Activated gamma-delta T cell treated with anti-CD3 and anti-CD28 coated beads, Interleukin-2, amount 50 U/mL, for 16 hours (primary cell): Measurements from ENCODE around the gene SDSL.

Experiments
- DNase-seq: peaks from one replicate; pipeline ENCODE4 v3.0.0-alpha.2; 2020; ENCODE audit warnings: low read depth

The SDSL gene

DNA sequence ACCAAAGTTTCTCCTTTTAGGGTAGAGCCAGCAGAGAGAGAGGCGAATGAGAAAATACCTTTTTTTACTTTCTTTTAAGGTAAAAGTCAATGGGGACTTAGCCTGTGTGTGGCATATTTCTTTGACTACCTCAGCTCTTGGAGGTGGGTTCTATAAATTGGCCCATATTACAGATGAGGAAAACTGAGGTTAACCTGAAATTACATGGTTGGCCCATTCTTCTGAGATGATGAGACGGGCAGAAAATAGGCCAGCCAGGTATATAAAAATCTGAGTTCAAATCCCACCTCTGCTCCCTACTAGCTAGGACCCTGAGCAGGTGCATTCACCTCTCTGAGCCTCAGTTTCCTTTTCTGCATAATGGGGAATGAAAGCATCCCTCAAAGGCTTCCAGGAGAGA lies 27.1 kb downstream of the SDSL start:
- DNase-seq, result no peak

GRCh38 chr12:113449839-113450238 lies 27.7 kb downstream of the SDSL start:
- DNase-seq, result no peak

- DNase-seq, result no peak
These were observed 30.3 kb downstream of the SDSL start for GRCh38 chr12:113452458-113452857.

DNA sequence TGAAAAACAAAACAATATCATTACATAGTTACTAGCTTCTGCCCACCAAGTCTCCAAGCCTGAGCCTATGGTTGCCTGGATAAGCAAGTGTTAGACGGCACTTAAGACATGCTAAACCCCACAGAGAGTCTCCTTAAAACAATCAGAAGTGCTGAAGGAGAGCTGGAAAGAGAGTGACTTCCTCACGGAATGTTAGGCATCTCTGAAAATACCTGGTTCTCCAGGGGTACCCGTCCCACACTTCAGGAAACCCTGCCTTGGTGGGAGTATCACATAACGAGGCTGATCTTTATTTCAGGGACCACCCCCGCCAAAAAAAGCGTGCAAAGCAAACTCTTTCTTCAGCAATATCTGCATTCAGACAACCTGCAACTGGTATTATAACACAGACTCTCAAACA lies 31.1 kb downstream of the SDSL start:
- DNase-seq, result no peak

DNA sequence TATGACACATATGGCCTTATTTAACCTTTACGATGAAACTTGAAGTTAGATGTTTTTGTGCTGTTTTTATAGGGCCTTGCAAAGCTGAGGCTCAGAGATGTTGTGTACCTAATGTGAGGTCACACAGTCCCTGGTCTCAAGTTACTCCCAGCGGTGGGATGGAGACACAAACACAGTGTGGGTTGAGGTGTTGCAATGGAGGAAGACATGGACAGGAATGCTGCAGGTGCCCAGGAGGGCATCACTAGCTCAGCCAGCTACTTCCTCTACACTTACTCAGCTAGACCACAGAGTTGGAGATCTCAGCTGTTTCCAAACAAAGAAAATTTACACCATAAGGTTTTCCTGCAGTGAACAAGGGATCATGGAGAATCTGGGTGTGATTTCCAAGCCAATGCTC lies 34.0 kb downstream of the SDSL start:
- DNase-seq, result no peak

- DNase-seq, result no peak
These were observed 34.6 kb downstream of the SDSL start for GRCh38 chr12:113456761-113457160.

- no peak for DNase-seq
These were observed 35.0 kb downstream of the SDSL start for GRCh38 chr12:113457185-113457584.

GRCh38 chr12:113457710-113458109 lies 35.5 kb downstream of the SDSL start:
- no peak for DNase-seq

DNA sequence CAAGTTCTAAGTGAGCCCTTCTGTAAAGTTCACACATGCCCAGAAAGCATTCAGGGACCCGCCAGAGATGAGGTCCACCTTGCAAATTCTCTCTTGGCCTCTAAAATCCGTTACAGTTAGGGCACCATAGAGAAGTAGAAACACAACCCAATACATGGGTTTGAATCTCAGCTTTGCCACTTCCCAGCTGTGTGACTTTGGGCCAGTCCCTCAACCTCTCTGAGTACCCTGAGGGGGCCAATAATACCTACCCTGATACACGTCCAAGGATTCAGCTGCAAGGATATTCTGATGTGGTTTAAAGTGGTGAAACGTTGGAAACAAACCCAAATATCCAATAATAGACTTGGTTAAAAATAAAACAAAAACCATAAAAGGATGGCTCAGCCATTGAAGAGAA lies 37.8 kb downstream of the SDSL start:
- DNase-seq, result no peak

DNA sequence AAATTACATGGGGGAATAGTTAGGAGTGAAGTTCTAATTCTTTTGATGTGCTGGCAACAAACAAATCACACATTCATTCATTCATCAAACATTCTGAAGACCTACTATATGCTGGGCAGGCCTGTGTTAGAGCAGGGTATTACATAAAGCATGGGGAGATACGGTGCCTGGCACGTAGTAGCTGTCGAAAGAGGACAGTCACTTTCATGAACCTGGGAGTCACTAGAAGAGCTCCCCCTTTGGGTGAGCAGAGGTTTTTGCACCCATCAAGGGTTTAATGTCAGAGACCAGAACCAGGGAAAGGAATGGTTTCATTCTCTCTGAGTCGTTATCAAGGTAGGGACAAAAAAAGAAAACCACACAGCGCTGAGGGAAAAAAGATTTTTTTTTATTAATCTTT lies 39.5 kb downstream of the SDSL start:
- DNase-seq, result no peak

GRCh38 chr12:113462117-113462774 lies 40.1 kb downstream of the SDSL start:
- DNase-seq, result peak; percentile 31

DNA sequence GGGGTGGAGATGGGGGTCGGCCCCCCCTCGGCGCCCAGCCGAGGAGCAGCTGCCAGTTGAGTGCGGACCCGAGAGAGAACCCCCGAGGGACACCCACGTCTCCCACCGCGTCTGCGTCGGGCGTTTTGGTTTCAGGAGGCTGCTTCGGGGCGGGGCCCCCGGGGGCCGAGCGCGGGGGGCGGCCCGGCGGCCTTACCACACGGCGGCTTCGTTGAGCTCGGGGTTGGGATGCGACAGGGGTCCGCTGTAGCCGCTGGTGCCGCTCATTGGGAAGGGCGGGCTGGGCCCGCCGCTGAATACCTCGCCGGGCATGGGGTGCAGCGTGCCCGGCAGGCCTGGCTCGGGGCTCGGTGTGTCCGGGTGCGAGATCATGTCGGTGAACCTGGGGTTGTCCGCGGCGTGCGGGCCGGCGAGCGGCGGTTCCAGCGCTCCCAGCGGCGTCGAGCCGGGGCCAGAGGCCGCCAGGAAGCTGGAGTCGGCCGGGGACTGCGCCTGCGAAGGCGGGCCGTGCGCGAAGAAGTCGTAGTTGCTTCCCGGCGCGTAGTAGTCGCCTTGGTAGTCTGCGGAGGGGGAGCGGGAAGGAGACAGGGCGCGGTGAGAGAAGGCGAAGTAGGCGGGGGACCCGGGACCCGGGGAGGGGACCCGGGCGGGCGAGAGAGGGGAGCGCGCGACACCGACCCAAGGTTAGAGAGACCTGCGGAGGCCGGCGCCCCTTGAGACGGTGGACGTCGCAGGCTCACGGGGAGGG lies 41.0 kb downstream of the SDSL start:
- no peak for DNase-seq

DNA sequence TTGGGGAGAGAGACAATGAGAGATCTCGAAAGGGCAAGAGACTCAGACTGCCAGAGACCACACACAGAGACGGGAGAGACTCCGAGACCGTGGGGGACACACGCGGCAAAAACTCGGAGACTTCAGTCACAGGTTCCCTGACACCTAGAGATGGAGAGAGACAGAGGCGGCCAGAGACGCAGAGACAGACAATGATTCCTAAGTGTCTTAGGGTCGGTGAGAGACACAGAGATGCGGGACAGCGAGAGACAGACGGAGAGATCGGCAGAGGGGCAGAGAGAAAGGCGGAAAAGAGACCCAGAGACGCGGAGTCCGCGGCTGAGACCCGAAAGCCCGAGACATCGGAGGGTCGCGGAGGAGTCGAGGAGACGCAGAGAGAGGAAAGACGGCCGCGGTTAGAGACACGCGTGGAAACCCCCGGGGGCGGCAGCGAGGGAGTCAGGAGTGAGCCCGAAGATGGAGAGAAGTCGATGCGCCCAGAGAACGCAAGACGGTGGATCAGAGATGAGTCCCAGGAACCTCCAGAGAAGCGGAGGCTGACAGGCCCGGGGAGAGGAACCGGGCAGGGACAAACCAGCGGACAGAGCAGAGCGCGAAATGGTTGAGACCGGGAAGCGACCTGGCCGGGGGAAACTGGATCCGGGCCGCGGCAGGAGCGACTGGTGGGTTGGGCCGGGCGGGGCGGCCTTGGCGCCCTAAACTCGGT lies 41.7 kb downstream of the SDSL start:
- no peak for DNase-seq

GRCh38 chr12:113464452-113464775 lies 42.2 kb downstream of the SDSL start:
- no peak for DNase-seq

DNA sequence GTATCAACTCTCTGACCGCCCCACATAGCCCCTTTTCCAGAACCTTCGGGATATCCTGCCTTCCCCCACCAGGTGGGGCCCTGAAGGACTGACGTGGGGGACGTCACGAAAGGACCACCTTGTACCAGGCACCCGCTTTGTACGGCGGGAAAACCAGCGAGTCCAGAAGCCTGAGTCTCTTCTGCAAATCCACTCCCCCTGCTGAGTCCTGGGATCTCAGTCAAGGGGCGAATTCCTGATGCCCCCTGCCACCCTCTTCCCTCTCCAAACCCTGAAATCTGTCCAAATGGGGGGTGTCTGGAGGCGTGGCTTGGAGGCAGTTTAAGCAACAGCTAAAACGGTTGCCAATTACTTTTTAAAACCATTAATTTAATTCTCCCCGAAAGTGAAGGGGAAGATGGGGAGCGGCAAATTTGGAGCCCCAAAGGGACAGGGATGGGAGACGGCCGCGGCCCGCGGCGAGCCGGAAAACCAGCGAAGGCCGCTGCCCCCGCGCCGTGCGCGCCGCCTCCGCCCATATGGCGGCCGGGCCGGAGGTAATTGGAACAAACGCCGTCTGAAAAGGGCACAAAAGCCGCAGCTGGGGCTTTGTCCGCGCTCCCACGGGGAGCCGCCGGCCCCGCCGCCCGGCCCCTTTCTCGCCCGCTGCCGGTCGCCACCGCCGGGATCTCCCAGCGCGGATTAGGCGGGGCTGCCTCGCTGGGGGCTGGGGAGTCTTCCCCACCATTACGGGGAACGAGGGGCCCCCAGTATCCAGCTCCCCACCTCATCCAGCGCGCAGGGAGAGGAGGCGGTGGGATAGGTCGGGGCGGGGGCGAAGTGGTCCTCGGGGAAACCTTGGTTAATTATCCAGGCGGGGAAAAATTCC lies 42.9 kb downstream of the SDSL start:
- DNase-seq, result no peak

- DNase-seq, result no peak
These were observed 43.8 kb downstream of the SDSL start for GRCh38 chr12:113465808-113466453.

GRCh38 chr12:113466454-113467141 lies 44.4 kb downstream of the SDSL start:
- no peak for DNase-seq

GRCh38 chr12:113467142-113467501 lies 44.9 kb downstream of the SDSL start:
- no peak for DNase-seq

DNA sequence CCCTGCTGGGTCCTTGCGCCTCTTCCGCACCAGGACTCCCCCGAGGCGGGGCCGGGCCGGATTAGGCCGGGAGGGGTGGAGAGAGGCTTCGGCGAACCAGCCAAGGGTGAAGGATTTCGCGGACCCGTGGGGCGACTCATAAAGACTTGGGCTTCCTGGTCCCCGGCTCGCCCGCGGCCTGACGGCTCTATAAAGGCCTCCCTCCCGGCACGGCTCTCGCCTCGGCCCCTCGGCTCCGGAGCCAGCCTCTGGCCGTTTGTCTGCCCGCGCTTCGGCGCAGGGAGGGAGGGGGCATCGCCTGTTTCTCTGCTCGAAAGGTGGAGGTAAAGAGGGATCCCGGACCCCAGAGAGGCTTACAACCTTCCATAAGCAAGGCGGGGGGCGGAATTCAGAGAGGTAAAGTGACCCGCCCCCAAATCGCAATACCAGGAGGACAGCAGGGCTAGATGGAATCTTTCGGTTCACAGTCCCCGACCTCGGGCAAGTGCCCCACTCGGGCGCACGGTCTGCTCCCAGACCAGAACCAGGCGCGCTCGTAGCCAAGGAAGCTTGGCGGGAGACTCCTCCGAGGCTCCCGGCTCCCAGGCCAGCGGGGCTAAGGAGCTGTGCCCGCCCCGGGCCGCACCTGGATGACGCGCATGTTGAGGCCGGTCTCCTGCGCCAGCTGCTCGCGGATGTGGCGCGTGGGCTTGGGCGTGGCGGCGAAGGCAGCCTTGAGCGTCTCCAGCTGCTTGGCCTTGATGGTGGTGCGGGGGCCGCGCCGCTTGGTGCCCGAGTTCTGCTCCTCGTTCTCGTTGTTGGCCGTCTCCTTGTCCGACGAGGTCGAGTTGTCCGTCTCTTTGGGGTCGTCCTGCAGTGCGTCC lies 45.6 kb downstream of the SDSL start:
- DNase-seq, result no peak
